KOPT-K1 (cell line): ENCODE data around the gene COA1.
"Not testable (repeated sequence)": the region's sequence is repeated elsewhere in the genome, so short reads cannot be mapped to it uniquely, and the experiment has no call there.

Source experiments
- H3K27ac ChIP-seq: fragments of 200-600 bp; sonication (generic); 2 replicates; pipeline ENCODE4 v1.5.1; 2016; ENCODE audit warnings: antibody characterized with exemption, mild to moderate bottlenecking, low read depth, low read length; ENCODE audit not compliant: poor library complexity, severe bottlenecking
- H3K36me3 ChIP-seq: fragments of 200-600 bp; sonication (generic); 2 replicates; pipeline ENCODE4 v1.5.1; 2017; ENCODE audit warnings: antibody characterized with exemption, mild to moderate bottlenecking, low read length, moderate library complexity; ENCODE audit not compliant: insufficient read depth
- H3K9me3 ChIP-seq: fragments of 200-600 bp; sonication (generic); 2 replicates; pipeline ENCODE4 v1.5.1; 2017; ENCODE audit warnings: antibody characterized with exemption, low read length, mild to moderate bottlenecking; ENCODE audit not compliant: insufficient read depth, poor library complexity, severe bottlenecking

Gene COA1

GRCh38 chr7:43750016-43750887 is 20.9 kb upstream of the COA1 start:
- H3K27ac ChIP-seq, result no peak overlapping the region
- H3K9me3 ChIP-seq, result no peaks in the 10 kb centered on the region
- no peaks in the 10 kb centered on the region for H3K36me3 ChIP-seq

- Histone ChIP-seq H3K36me3 (no peaks in the 10 kb centered on the region), H3K27ac (no peak overlapping the region), H3K9me3 (no peaks in the 10 kb centered on the region)
Observed at GRCh38 chr7:43749383-43749940, 20.1 kb upstream of the COA1 start.

- no peaks in the 10 kb centered on the region for H3K36me3 ChIP-seq
- no peaks in the 10 kb centered on the region for H3K9me3 ChIP-seq
- no peak overlapping the region for H3K27ac ChIP-seq
Observed at GRCh38 chr7:43747328-43748105, 18.2 kb upstream of the COA1 start.

GRCh38 chr7:43742692-43743091 is 13.4 kb upstream of the COA1 start:
- Histone ChIP-seq H3K27ac (no peak overlapping the region), H3K9me3 (no peaks in the 10 kb centered on the region), H3K36me3 (no peaks in the 10 kb centered on the region)

GRCh38 chr7:43737467-43738127 is 8.3 kb upstream of the COA1 start:
- H3K27ac ChIP-seq, result no peak overlapping the region
- H3K36me3 ChIP-seq, result no peaks in the 10 kb centered on the region
- H3K9me3 ChIP-seq, result no peaks in the 10 kb centered on the region

- H3K9me3 ChIP-seq, result no peaks in the 10 kb centered on the region
- H3K27ac ChIP-seq, result no peak overlapping the region
- no peaks in the 10 kb centered on the region for H3K36me3 ChIP-seq
Observed at GRCh38 chr7:43735802-43736603, 6.7 kb upstream of the COA1 start.

GRCh38 chr7:43735403-43735801 is 6.1 kb upstream of the COA1 start:
- H3K27ac ChIP-seq, result no peak overlapping the region
- no peaks in the 10 kb centered on the region for H3K36me3 ChIP-seq
- no peaks in the 10 kb centered on the region for H3K9me3 ChIP-seq

- not testable (repeated sequence) for H3K36me3 ChIP-seq, H3K9me3 ChIP-seq
- peak overlapping the region; percentile 18 for H3K27ac ChIP-seq
Observed at GRCh38 chr7:43734575-43735332, 5.4 kb upstream of the COA1 start.

GRCh38 chr7:43731494-43731893 is 2.2 kb upstream of the COA1 start:
- not testable (repeated sequence) for H3K36me3 ChIP-seq, H3K9me3 ChIP-seq, H3K27ac ChIP-seq

GRCh38 chr7:43729924-43730248 is 563 bp upstream of the COA1 start:
- Histone ChIP-seq H3K9me3 (no peaks in the 10 kb centered on the region), H3K36me3 (0 out of 2 replicates have a peak, but pooled peaks cover 3% of the 10 kb centered on the region), H3K27ac (peak overlapping the region; percentile 71)

- Histone ChIP-seq H3K36me3 (0 out of 2 replicates have a peak, but pooled peaks cover 11% of the 10 kb centered on the region), H3K27ac (no peak overlapping the region), H3K9me3 (no peaks in the 10 kb centered on the region)
Observed at GRCh38 chr7:43727494-43727893, 1.8 kb downstream of the COA1 start.

- Histone ChIP-seq H3K36me3 (0 out of 2 replicates have a peak, but pooled peaks cover 11% of the 10 kb centered on the region), H3K9me3 (no peaks in the 10 kb centered on the region), H3K27ac (no peak overlapping the region)
Observed at GRCh38 chr7:43727003-43727402, 2.3 kb downstream of the COA1 start.

- Histone ChIP-seq H3K9me3 (no peaks in the 10 kb centered on the region), H3K27ac (no peak overlapping the region), H3K36me3 (0 out of 2 replicates have a peak, but pooled peaks cover 11% of the 10 kb centered on the region)
Observed at GRCh38 chr7:43726466-43726865, 2.9 kb downstream of the COA1 start.

GRCh38 chr7:43725251-43725650 is 4.1 kb downstream of the COA1 start:
- no peaks in the 10 kb centered on the region for H3K9me3 ChIP-seq
- H3K27ac ChIP-seq, result no peak overlapping the region
- peaks cover 18% of the 10 kb centered on the region for H3K36me3 ChIP-seq
